H1 (cell line): ENCODE measurements around the gene RHD. TPM values are rescaled to one million over a fixed set of nuclear protein-coding genes. Genes with fewer than 3 reads are reported as not detected.
"Not testable (repeated sequence)": the region's sequence is repeated elsewhere in the genome, so short reads cannot be mapped to it uniquely, and the experiment has no call there.

Experiments
- CTCF ChIA-PET: fragments of 300-600 bp; sonication (Branson Sonifier 250); formaldehyde crosslinking; loops from one replicate; lab custom pipeline; 2021; ENCODE audit not compliant: partially characterized antibody; lab: Charles Lee
- POLR2A ChIA-PET: fragments of 300-600 bp; sonication (Branson Sonifier 250); formaldehyde crosslinking; loops from one replicate; lab custom pipeline; 2021; ENCODE audit warnings: inconsistent platforms; ENCODE audit not compliant: partially characterized antibody; lab: Charles Lee
- DNase-seq, 2 experiments: peaks; one replicate each; pipeline versions ENCODE4 v3.0.0 to v3.0.0-alpha.2; 2010 to 2022; ENCODE audit warnings: low spot score in 2 of 2, low read depth in 1 of 2, mixed read lengths in 1 of 2
- FAIRE-seq: peaks from 2 replicates; lab custom pipeline; 2011; peaks lifted over from hg19 to GRCh38; lab: Jason Lieb, UNC
- H2AFZ ChIP-seq: 2 replicates; pipeline ENCODE4 v1.8.1; 2012; ENCODE audit warnings: low read length, inconsistent platforms
- H2AK5ac ChIP-seq: 2 replicates; pipeline ENCODE4 v1.6.1; 2013; ENCODE audit warnings: low read depth, low read length
- H2BK120ac ChIP-seq: replicated peaks from 2 replicates; pipeline ENCODE3; 2013; ENCODE audit warnings: low read depth, low read length, inconsistent platforms
- H2BK12ac ChIP-seq: 2 replicates; pipeline ENCODE4 v1.6.1; 2013; ENCODE audit warnings: low read depth, low read length
- H2BK15ac ChIP-seq: 2 replicates; pipeline ENCODE4 v1.6.1; 2013; ENCODE audit warnings: low read length
- H2BK20ac ChIP-seq: 2 replicates; pipeline ENCODE4 v1.6.1; 2013; ENCODE audit warnings: low read length
- H2BK5ac ChIP-seq: 2 replicates; pipeline ENCODE4 v1.6.1; 2013; ENCODE audit warnings: low read depth, low read length
- H3K14ac ChIP-seq: 2 replicates; pipeline ENCODE4 v1.6.1; 2013; ENCODE audit warnings: inconsistent platforms; ENCODE audit not compliant: insufficient read length
- H3K18ac ChIP-seq: 2 replicates; pipeline ENCODE4 v1.6.1; 2013; ENCODE audit warnings: low read length; ENCODE audit errors: extremely low read depth
- H3K23ac ChIP-seq: 2 replicates; pipeline ENCODE4 v1.6.1; 2013; ENCODE audit warnings: inconsistent platforms; ENCODE audit not compliant: insufficient read length
- H3K23me2 ChIP-seq: 2 replicates; pipeline ENCODE4 v1.6.1; 2013; ENCODE audit warnings: low read depth, low read length
- H3K27ac ChIP-seq: 2 replicates; pipeline ENCODE4 v1.6.1; 2011; ENCODE audit warnings: low read depth, low read length, inconsistent platforms
- H3K27me3 ChIP-seq, 4 experiments: replicated peaks in 1 of 4; 1 replicate in 1 of 4; 2 replicates in 3 of 4; pipeline versions ENCODE4 v1.6.1 to v1.8.1; 2011 to 2013; ENCODE audit warnings: low read length in 3 of 4, mild to moderate bottlenecking in 3 of 4, inconsistent platforms in 2 of 4, mixed read lengths in 2 of 4, moderate library complexity in 1 of 4; ENCODE audit not compliant: control insufficient read depth in 3 of 4, insufficient read depth in 3 of 4; ENCODE audit errors: extremely low read depth in 1 of 4
- H3K36me3 ChIP-seq, 4 experiments: 2 replicates each; pipeline versions ENCODE4 v1.6.1 to v1.8.1; 2011 to 2013; ENCODE audit warnings: mild to moderate bottlenecking in 4 of 4, low read length in 3 of 4, moderate library complexity in 2 of 4, control low read depth in 1 of 4, inconsistent platforms in 1 of 4; ENCODE audit not compliant: insufficient read depth in 4 of 4, control insufficient read depth in 2 of 4
- H3K4ac ChIP-seq: replicated peaks from 2 replicates; pipeline ENCODE3; 2013; ENCODE audit warnings: low read length, low read depth, mixed read lengths, inconsistent platforms; ENCODE audit not compliant: insufficient read length
- H3K4me1 ChIP-seq, 4 experiments: replicated peaks in 1 of 4; 1 replicate in 1 of 4; 2 replicates in 3 of 4; pipeline versions ENCODE4 v1.6.1 to v1.8.1; 2011 to 2013; ENCODE audit warnings: low read length in 3 of 4, inconsistent platforms in 2 of 4, mixed read lengths in 1 of 4; ENCODE audit not compliant: insufficient read depth in 4 of 4, control insufficient read depth in 3 of 4
- H3K4me2 ChIP-seq, 2 experiments: 2 replicates each; pipeline versions ENCODE4 v1.6.1 to v1.8.1; 2011 to 2013; ENCODE audit warnings: low read depth in 2 of 2, low read length in 2 of 2, control low read depth in 1 of 2, inconsistent platforms in 1 of 2, mild to moderate bottlenecking in 1 of 2; ENCODE audit not compliant: insufficient read depth in 1 of 2
- H3K4me3 ChIP-seq, 4 experiments: fragments of 200-600, 300-600 bp in 1 of 4; sonication (generic), shearing (Covaris generic), sonication (Bioruptor Twin) in 1 of 4; 2 replicates each; pipeline versions ENCODE4 v1.5.1 to v1.8.1; 2011 to 2016; ENCODE audit warnings: low read length in 4 of 4, low read depth in 3 of 4, control low read depth in 2 of 4, inconsistent platforms in 2 of 4, mild to moderate bottlenecking in 2 of 4, mixed read lengths in 1 of 4, moderate library complexity in 1 of 4; ENCODE audit not compliant: insufficient read depth in 2 of 4; ENCODE audit errors: extremely low read depth in 1 of 4
- H3K56ac ChIP-seq: replicated peaks from 2 replicates; pipeline ENCODE3; 2013; ENCODE audit warnings: low read depth, mild to moderate bottlenecking, mixed read lengths, low read length, inconsistent platforms; ENCODE audit not compliant: insufficient read length
- H3K79me1 ChIP-seq: 2 replicates; pipeline ENCODE4 v1.6.1; 2013; ENCODE audit warnings: low read depth, low read length, control low read depth
- H3K79me2 ChIP-seq, 2 experiments: 2 replicates each; pipeline versions ENCODE4 v1.6.1 to v1.8.1; 2012 to 2013; ENCODE audit warnings: low read length in 2 of 2, mild to moderate bottlenecking in 2 of 2, inconsistent platforms in 1 of 2; ENCODE audit not compliant: insufficient read depth in 2 of 2, control insufficient read depth in 1 of 2
- H3K9ac ChIP-seq, 4 experiments: replicated peaks in 1 of 4; 1 replicate in 1 of 4; 2 replicates in 3 of 4; pipeline versions ENCODE4 v1.6.1 to v1.8.1; 2011 to 2013; ENCODE audit warnings: low read depth in 3 of 4, low read length in 3 of 4, control low read depth in 2 of 4, mild to moderate bottlenecking in 2 of 4, moderate library complexity in 2 of 4, inconsistent platforms in 1 of 4; ENCODE audit errors: extremely low read depth in 1 of 4
- H3K9me3 ChIP-seq, 2 experiments: 2 replicates each; pipeline versions ENCODE4 v1.6.1 to v1.8.1; 2012 to 2013; ENCODE audit warnings: mild to moderate bottlenecking in 2 of 2, moderate library complexity in 2 of 2, control low read depth in 1 of 2, inconsistent platforms in 1 of 2, low read depth in 1 of 2, low read length in 1 of 2, mixed read lengths in 1 of 2; ENCODE audit not compliant: insufficient read depth in 2 of 2
- H4K20me1 ChIP-seq, 2 experiments: replicated peaks in 1 of 2; 2 replicates each; pipeline versions ENCODE3 to v1.8.1; 2011 to 2013; ENCODE audit warnings: inconsistent platforms in 2 of 2, low read length in 2 of 2, mild to moderate bottlenecking in 1 of 2; ENCODE audit not compliant: insufficient read depth in 2 of 2, control insufficient read depth in 1 of 2
- H4K5ac ChIP-seq: 2 replicates; pipeline ENCODE4 v1.6.1; 2013; ENCODE audit warnings: low read length, low read depth, mixed read lengths, inconsistent platforms; ENCODE audit not compliant: insufficient read length
- H4K8ac ChIP-seq: 2 replicates; pipeline ENCODE4 v1.8.0; 2013; ENCODE audit warnings: mild to moderate bottlenecking, moderate library complexity, low read length, inconsistent platforms; ENCODE audit not compliant: insufficient read depth; ENCODE audit errors: extremely low read depth
- H4K91ac ChIP-seq: replicated peaks from 2 replicates; pipeline ENCODE3; 2013; ENCODE audit warnings: low read length, mixed read lengths, inconsistent platforms; ENCODE audit not compliant: insufficient read length
- WGBS, 2 experiments: shearing (Covaris generic) in 1 of 2; methylation state at CpG; one replicate each; pipeline versions ENCODE4 v1.1.6 to v1.1.7; 2013 to 2015; ENCODE audit warnings: low lambda C conversion rate in 2 of 2, mixed read lengths in 2 of 2, inconsistent platforms in 1 of 2, low coverage in 1 of 2, missing lambda C conversion rate in 1 of 2; ENCODE audit not compliant: insufficient replicate concordance in 2 of 2, insufficient coverage in 1 of 2, insufficient read length in 1 of 2; ENCODE audit errors: extremely low coverage in 1 of 2, missing lambda C conversion rate in 1 of 2; 5-methylcytosine and 5-hydroxymethylcytosine counted together
- polyA plus RNA-seq, 7 experiments: library from polyadenylated mRNA; depleted of rRNA in 3 of 7; stranded (reverse) in 5 of 7; unstranded in 2 of 7; fragments of >200 nt in 5 of 7; fragments of 200-250 nt in 2 of 7; gene quantifications; 1 replicate in 5 of 7; 2 replicates in 1 of 7; 4 replicates in 1 of 7; pipeline versions ENCODE4 v1.2.1 to v1.2.3, GENCODE V29; 2011 to 2013; ENCODE audit warnings: missing spikeins in 2 of 7, mixed read lengths in 2 of 7
- total RNA-seq: library from RNA; stranded (reverse); fragmentation: NEBNext Ultra II Directional; extraction: Animal tissue kit (Norgen Biotek cat#: 25700); gene quantifications from 2 replicates; pipeline ENCODE4 v1.2.1, GENCODE V29; 2021

RHD gene
- total and polyA plus RNA-seq, 2 of the 8 experiments (the other 6 are each of a cell fraction or from before 2014, with no cell fraction given) = 0.21 TPM; not detected in 1

GRCh38 chr1:25328791-25329185 is 56.5 kb downstream of the RHD start:
- H4K91ac ChIP-seq, H3K27me3 ChIP-seq, H2BK12ac ChIP-seq, H3K27ac ChIP-seq, CTCF ChIA-PET, H2BK5ac ChIP-seq, H3K9me3 ChIP-seq, H3K36me3 ChIP-seq, H4K8ac ChIP-seq, FAIRE-seq, H3K4ac ChIP-seq, H2BK20ac ChIP-seq, H2BK120ac ChIP-seq, H3K23ac ChIP-seq, H3K56ac ChIP-seq, H3K4me2 ChIP-seq, H3K79me1 ChIP-seq, H2BK15ac ChIP-seq, H3K23me2 ChIP-seq, H3K18ac ChIP-seq, H3K14ac ChIP-seq, H2AFZ ChIP-seq, H2AK5ac ChIP-seq, DNase-seq, H4K20me1 ChIP-seq, H3K4me3 ChIP-seq, H3K9ac ChIP-seq, H4K5ac ChIP-seq, H3K4me1 ChIP-seq, POLR2A ChIA-PET: not testable (repeated sequence)
- peaks cover 0 to 11% of the 10 kb centered on the region in 2 experiments; a peak in 1 of 4 replicates for H3K79me2 ChIP-seq
- 98% methylated on average over 4 of the region's 4 CpGs; no CpG with 5 or more reads in 1 of the 2 experiments for WGBS, 2 experiments

DNA sequence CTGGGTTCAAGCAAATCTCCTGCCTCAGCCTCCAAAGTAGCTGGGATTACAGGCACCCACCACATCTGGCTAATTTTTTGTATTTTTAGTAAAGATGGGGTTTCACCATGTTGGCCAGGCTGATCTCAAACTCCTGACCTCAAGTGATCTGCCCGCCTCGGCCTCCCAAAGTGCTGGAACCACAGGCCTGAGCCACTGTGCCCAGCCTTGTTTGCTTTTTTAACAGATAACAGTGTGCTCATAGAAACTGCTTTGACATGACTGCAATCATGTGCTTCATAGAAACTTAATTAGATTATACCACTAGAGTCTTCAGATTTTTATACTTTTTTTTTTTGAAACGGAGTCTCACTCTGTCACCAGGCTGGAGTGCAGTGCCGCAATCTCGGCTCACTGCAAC is 57.0 kb downstream of the RHD start:
- H4K20me1 ChIP-seq, H3K27me3 ChIP-seq, H2BK20ac ChIP-seq, CTCF ChIA-PET, POLR2A ChIA-PET, H3K27ac ChIP-seq, H4K8ac ChIP-seq, H3K18ac ChIP-seq, H3K4me1 ChIP-seq, H3K4me2 ChIP-seq, H2BK12ac ChIP-seq, H2AK5ac ChIP-seq, H3K14ac ChIP-seq, DNase-seq, H4K91ac ChIP-seq, FAIRE-seq, H3K9me3 ChIP-seq, H3K56ac ChIP-seq, H3K4ac ChIP-seq, H3K79me1 ChIP-seq, H2AFZ ChIP-seq, H2BK5ac ChIP-seq, H3K23ac ChIP-seq, H3K4me3 ChIP-seq, H3K23me2 ChIP-seq, H3K36me3 ChIP-seq, H3K9ac ChIP-seq, H4K5ac ChIP-seq, H2BK120ac ChIP-seq, H2BK15ac ChIP-seq: not testable (repeated sequence)
- 95% methylated on average over 5 of the region's 5 CpGs; no CpG with 5 or more reads in 1 of the 2 experiments for WGBS, 2 experiments
- peaks cover 0 to 11% of the 10 kb centered on the region in 2 experiments; a peak in 1 of 4 replicates for H3K79me2 ChIP-seq
